ENCODE data around the gene TMC4.
A peak's percentile ranks its signal among the peaks of the same experiment; 100 is the strongest.

The TMC4 gene

GRCh38 chr19:54154603-54155345 is 18.2 kb downstream of the TMC4 start:
- DNase-seq (ENCODE audit: low read depth): no peak

GRCh38 chr19:54153731-54154326 is 19.1 kb downstream of the TMC4 start:
- no peak for DNase-seq (ENCODE audit: low read depth)

GRCh38 chr19:54152878-54153524 is 20.0 kb downstream of the TMC4 start:
- DNase-seq (ENCODE audit: low read depth): no peak

DNA sequence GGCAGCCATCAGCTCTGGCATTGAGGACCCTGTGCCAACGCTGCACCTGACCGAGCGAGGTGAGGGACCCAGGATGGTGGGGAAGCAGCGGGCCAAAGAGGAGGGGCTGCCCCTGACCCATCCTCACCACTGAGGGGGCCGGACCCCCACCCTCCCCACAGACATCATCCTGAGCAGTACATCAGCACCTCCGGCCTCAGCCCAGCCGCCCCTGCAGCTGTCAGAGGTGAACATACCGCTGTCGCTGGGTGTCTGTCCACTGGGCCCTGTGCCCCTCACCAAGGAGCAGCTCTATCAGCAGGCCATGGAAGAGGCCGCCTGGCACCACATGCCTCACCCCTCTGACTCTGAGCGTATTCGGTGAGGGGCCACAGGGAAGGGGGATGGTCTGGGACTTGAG is 20.7 kb downstream of the TMC4 start:
- DNase-seq (ENCODE audit: low read depth): no peak

DNA sequence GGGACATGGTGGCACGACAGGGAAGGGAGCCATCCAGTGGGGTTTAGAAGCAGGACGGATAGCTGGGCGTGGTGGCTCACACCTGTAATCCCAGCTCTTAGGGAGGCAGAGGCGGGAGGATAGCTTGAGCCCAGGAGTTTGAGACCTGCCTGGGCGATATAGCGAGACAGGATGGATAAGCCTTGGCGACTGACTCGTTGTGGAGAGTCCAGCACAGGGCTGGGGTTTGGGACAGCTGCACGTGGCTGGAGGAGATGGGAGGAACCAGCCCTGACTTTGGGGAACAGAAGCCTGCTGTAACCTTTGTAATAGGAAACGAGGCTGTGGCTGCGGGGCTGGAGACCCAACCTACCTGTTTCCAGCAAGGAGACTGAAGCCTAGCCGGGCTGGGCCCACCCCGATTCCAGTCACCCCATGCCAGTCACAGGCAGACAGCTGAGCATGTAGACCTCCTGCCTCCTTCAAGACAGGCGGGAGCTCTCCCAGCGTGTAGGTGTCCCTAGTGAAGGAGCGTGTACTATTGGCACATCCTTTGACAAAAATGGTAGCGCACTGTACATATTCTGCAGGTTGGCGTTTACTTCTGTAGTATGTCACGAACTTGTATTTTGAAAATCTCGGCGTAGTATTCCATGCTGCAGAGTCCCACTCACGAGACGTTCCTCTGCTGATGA is 21.5 kb downstream of the TMC4 start:
- no peak for DNase-seq (ENCODE audit: low read depth)

GRCh38 chr19:54149021-54149812 is 23.7 kb downstream of the TMC4 start:
- DNase-seq (ENCODE audit: low read depth): no peak

GRCh38 chr19:54148158-54148557 is 24.8 kb downstream of the TMC4 start:
- no peak for DNase-seq (ENCODE audit: low read depth)

DNA sequence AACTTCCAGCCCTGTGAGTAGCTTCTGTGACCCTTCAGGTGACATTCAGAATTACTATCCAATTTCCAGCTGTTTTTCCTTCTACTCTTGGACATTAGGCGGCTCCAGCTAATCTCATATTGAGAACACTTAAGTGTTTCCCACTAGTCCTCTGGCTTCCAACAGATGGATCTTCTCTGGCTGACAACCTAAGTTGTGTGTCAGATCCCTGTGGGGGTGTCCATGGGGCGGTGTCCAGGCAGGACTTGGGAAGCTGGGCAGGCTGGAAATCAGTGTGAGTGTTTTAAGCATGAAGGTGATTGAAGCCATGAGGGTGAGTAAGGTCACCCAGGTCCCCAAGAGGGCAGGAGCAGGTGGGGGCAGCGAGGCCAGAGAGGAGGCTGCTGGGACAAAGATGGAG is 25.3 kb downstream of the TMC4 start:
- DNase-seq (ENCODE audit: low read depth): no peak

- no peak for DNase-seq (ENCODE audit: low read depth)
Observed at GRCh38 chr19:54145541-54146158, 27.3 kb downstream of the TMC4 start.

- no peak for DNase-seq (ENCODE audit: low read depth)
Observed at GRCh38 chr19:54142166-54142780, 30.7 kb downstream of the TMC4 start.

DNA sequence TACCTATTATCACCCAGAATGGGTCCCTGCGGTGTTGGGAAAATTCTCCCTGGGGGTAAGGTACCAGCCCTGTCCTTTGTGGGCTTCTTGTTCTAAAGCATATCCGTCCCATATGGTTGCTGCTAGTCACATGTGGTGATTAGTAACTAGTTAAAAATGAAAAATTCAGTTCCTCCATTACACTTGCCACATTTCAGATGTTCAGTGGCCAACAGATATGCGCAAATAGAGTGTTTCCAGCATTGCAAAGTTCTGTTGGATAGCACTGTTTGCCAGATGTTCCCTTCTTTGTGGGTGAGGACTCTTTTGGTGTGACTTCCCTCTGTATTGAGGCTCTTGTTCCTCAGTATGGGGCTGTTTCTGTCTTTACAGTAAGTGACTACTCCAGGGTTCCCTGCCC is 31.6 kb downstream of the TMC4 start:
- DNase-seq (ENCODE audit: low read depth): no peak

DNA sequence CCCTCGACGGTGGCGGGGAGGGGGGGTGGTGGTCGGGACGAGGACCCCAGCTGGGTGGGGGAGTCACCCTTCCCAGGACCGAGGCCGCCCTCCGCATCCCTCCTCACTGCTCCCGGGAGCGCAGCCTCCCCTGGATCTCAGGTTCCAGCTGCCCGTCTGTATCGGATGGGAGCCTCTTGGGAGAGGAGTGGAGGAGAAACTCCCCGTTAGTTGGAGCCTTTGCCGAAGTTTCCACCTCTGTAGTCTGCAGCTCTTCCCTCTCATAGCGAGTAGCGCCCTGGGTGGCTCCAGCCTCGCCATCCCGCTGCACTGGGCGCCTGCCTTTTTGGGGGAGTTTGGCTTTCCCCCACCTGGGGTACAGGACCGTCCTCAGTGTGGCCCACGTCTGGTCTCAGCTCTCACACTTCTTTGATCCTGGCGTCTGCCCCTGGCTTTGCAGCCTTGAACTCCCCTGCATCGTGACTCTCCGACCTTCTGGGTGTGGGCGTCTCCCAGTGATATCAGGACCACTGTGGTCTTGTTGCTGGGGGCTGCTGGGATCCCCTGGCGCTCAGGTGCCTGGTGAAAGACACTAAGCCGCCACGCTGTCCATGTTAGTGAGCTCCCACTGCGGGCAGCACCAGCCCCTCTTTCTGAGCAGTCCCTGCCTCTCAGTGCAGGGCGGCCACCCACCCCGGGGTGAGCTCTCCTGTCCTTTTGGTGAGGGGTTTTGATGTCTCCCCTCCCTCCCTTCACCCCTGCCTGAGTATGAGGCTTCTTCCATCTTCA is 34.3 kb downstream of the TMC4 start:
- no peak for DNase-seq (ENCODE audit: low read depth)

DNA sequence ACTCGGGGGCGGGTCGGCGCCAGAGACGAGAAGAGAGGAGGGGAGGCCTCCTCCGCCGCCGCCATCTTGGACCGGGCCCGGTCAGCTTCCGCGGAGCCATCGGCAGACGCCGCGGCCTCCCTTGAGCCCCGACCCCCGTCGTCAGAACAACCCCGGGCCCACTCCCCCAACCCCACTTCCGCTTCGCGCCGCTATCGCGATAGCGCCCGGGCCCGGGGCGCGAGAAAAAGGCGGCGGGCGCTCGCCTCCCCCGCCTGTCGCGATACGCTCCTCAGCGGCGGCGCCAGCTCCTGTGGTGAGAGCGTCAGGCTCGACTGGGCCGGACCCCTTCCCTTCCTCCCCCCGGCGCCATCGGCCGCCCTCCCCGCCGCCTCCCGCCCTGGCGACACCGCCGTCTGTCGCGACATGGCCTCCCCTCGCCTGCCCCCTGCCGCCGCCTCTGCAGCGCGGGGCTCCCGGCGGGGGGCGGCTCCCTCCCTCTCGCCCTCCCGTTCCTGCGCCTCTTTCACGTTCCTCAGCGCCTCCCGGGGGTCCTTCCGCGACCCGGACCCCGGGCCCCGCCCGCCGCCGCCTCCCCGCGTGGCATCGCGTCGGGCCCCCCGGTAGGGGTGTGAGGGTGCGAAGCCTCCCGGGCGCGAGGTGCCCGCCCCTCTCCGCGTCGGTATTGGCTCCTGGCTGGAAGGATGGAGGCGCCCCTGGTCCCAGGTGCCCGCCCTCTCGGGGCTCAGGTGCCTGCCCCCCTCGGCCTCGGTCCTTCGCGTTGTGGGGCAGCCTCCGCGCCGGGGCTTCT is 35.1 kb downstream of the TMC4 start, which contains the start of gene CNOT3:
Gene CNOT3 (plus strand): TSS at position 64 of the 790 bp plus-strand sequence. CDS start 5,217 bp downstream, outside the sequence.
- peak; percentile 39 for DNase-seq (ENCODE audit: low read depth)

- peak; percentile 100 for DNase-seq (ENCODE audit: low read depth)
Observed at GRCh38 chr19:54136864-54137698, 35.9 kb downstream of the TMC4 start.

- no peak for DNase-seq (ENCODE audit: low read depth)
Observed at GRCh38 chr19:54136086-54136863, 36.7 kb downstream of the TMC4 start.

GRCh38 chr19:54133957-54134590 is 38.9 kb downstream of the TMC4 start:
- DNase-seq (ENCODE audit: low read depth): no peak

DNA sequence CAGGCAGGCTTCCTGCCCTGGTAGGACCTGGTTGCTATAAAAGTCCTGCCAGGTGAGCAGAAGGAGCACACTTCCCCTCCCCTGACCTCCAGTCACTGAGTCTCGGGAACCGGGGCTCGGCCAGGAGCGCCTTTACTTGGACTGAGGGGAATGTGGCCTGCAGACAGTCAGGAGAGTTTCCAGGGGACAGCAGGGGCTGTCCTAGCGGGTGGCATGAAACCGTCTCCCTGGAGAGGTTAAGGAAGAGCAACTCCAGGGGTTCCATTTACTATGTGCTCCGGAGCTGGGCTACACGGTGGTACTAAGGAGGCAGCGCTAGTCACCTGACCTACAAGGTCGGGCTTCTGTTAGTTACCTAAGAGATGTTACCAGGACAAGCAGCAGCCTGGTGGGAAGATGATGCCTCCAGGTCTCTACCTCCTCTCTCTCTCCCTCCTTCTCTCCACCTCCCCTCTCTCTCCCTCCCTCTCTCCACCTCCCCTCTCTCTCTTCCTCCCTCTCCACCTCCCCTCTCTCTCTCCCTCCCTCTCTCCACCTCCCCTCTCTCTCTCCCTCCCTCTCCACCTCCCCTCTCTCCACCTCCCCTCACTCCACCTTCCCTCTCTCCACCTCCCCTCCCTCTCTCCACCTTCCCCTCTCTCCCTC is 39.5 kb downstream of the TMC4 start:
- no peak for DNase-seq (ENCODE audit: low read depth)

Data from T-helper 22 cell (primary cell).